Loucy (cell line): ENCODE data around the gene SP8.

Experiments used
- CTCF ChIP-seq: fragments of 200-600 bp; sonication (generic); conservative IDR thresholded peaks from 2 replicates; pipeline ENCODE4 v1.5.1; 2014; ENCODE audit warnings: mild to moderate bottlenecking, antibody characterized with exemption, low read length
- EZH2phosphoT487 ChIP-seq: fragments of 200-600 bp; IDR thresholded peaks from 2 replicates; pipeline ENCODE4 v1.6.1; 2018; ENCODE audit warnings: antibody characterized with exemption, mild to moderate bottlenecking, moderate library complexity, borderline replicate concordance

- no peak for TF ChIP-seq CTCF
- TF ChIP-seq EZH2phosphoT487: no peak
These were observed 1.8 kb upstream of the SP8 start for GRCh38 chr7:20788420-20788990.
